Gastroesophageal sphincter (tissue), 4 donors: ENCODE results near the gene CD4. TPM values are rescaled to one million over a fixed set of nuclear protein-coding genes. Genes with fewer than 3 reads are reported as not detected.

Experiments used
- ATAC-seq: fragments of 150-250 bp; one replicate; pipeline ENCODE4 v1.9.1; 2016; ENCODE audit warnings: mild to moderate bottlenecking, moderate library complexity
- H3K27ac ChIP-seq, 4 donors: fragments of 200-600 bp; sonication (generic) in 3 of 4; 1 replicate in 3 of 4; 2 replicates in 1 of 4; pipeline ENCODE4 v1.5.1; 2016 to 2019
- H3K27me3 ChIP-seq: fragments of 200-600 bp; sonication (generic); one replicate; pipeline ENCODE4 v1.5.1; 2019
- H3K36me3 ChIP-seq, 2 donors: fragments of 200-600 bp; sonication (generic); one replicate each; pipeline ENCODE4 v1.5.1; 2019; ENCODE audit warnings: control low read depth in 1 of 2
- H3K4me1 ChIP-seq, 3 donors: fragments of 200-600 bp; sonication (generic); 1 replicate in 2 of 3; 2 replicates in 1 of 3; pipeline ENCODE4 v1.5.1; 2016 to 2019; ENCODE audit warnings: control low read depth in 2 of 3
- H3K4me3 ChIP-seq, 2 donors: fragments of 200-600 bp; sonication (generic); one replicate each; pipeline ENCODE4 v1.5.1; 2019; ENCODE audit warnings: mild to moderate bottlenecking in 1 of 2, moderate library complexity in 1 of 2
- H3K9me3 ChIP-seq, 3 donors: fragments of 200-600 bp; sonication (generic); one replicate each; pipeline ENCODE4 v1.5.1; 2017 to 2019; ENCODE audit warnings: control low read depth in 2 of 3
- CTCF ChIP-seq, 4 experiments: fragments of 200-600 bp in 2 of 4; fragments of 450-650 bp in 2 of 4; sonication (generic) in 1 of 4; IDR thresholded peaks; one replicate each; pipeline ENCODE4 v1.5.1; 2017 to 2019; ENCODE audit warnings: antibody characterized with exemption in 4 of 4, mild to moderate bottlenecking in 2 of 4, moderate library complexity in 2 of 4
- EP300 ChIP-seq: sonication (generic); formaldehyde crosslinking; IDR thresholded peaks from one replicate; pipeline ENCODE4 v1.6.1; 2017; ENCODE audit warnings: antibody characterized with exemption, mild to moderate bottlenecking
- POLR2A ChIP-seq, 2 donors: fragments of 450-650 bp; IDR thresholded peaks; one replicate each; pipeline ENCODE4 v1.6.1; 2017; ENCODE audit warnings: antibody characterized with exemption in 2 of 2, mild to moderate bottlenecking in 2 of 2, moderate library complexity in 1 of 2
- POLR2AphosphoS5 ChIP-seq: sonication (generic); formaldehyde crosslinking; IDR thresholded peaks from one replicate; pipeline ENCODE4 v1.6.1; 2017; ENCODE audit warnings: antibody characterized with exemption
- WGBS, 2 donors: methylation state at CpG; one replicate each; pipeline ENCODE4 v1.1.5; 2018; ENCODE audit warnings: low coverage in 1 of 2; 5-methylcytosine and 5-hydroxymethylcytosine counted together
- total RNA-seq, 4 donors: library from RNA; depleted of rRNA; stranded (reverse); fragments of >200 nt; gene quantifications; one replicate each; pipeline ENCODE4 v1.1.0, GENCODE V29; 2016

CD4 gene
- total RNA-seq, 4 donors from 2014 or later, result 2.6 to 15.2 (median 9.1) TPM

GRCh38 chr12:6796576-6796975 lies 7.2 kb downstream of the CD4 start:
- ATAC-seq, result no peak
- peaks cover 0 to 12% (median 3%) of the 10 kb centered on the region in 3 donors for H3K4me1 ChIP-seq
- 88 to 98% methylated on average over 3 to 4 of the region's 4 CpGs for WGBS, 2 donors
- no peak overlapping the region for H3K4me3 ChIP-seq
- TF ChIP-seq POLR2AphosphoS5, result no peak
- no peak overlapping the region for H3K27ac ChIP-seq
- no peaks in the 10 kb centered on the region for H3K27me3 ChIP-seq
- H3K9me3 ChIP-seq, result no peaks in the 10 kb centered on the region
- no peaks in the 10 kb centered on the region for H3K36me3 ChIP-seq

- no peak overlapping the region for H3K4me3 ChIP-seq
- ATAC-seq, result no peak
- no peaks in the 10 kb centered on the region for H3K36me3 ChIP-seq
- H3K4me1 ChIP-seq, result no peaks in the 10 kb centered on the region
- no peak overlapping the region for H3K27ac ChIP-seq
- TF ChIP-seq POLR2AphosphoS5, result no peak
- no peak for TF ChIP-seq EP300
- no peak for TF ChIP-seq POLR2A (IDR thresholded peaks at IDR 0.05)
- WGBS, 2 donors, result 86 to 95% methylated on average over 4 to 5 of the region's 5 CpGs
- no peaks in the 10 kb centered on the region for H3K9me3 ChIP-seq
- no peaks in the 10 kb centered on the region for H3K27me3 ChIP-seq
Measured at GRCh38 chr12:6799147-6799546, 9.8 kb downstream of the CD4 start.

GRCh38 chr12:6807170-6807569 lies 17.8 kb downstream of the CD4 start:
- Histone ChIP-seq H3K9me3 (no peaks in the 10 kb centered on the region), H3K4me3 (no peak overlapping the region), H3K27ac (no peak overlapping the region), H3K36me3 (no peaks in the 10 kb centered on the region), H3K27me3 (no peaks in the 10 kb centered on the region), H3K4me1 (no peaks in the 10 kb centered on the region)
- no peak for ATAC-seq
- 50 to 61% methylated on average over 1 of the region's 1 CpG for WGBS, 2 donors
- TF ChIP-seq EP300, result no peak
- TF ChIP-seq CTCF (IDR thresholded peaks at IDR 0.05), result no peak
- TF ChIP-seq POLR2A (IDR thresholded peaks at IDR 0.05), result no peak
- no peak for TF ChIP-seq POLR2AphosphoS5

GRCh38 chr12:6809056-6809455 lies 19.7 kb downstream of the CD4 start:
- no peak for ATAC-seq
- no peak for TF ChIP-seq EP300
- no peak for TF ChIP-seq POLR2A (IDR thresholded peaks at IDR 0.05)
- no peak for TF ChIP-seq POLR2AphosphoS5
- no peak for TF ChIP-seq CTCF (IDR thresholded peaks at IDR 0.05)
- 49 to 77% methylated on average over 3 to 8 of the region's 10 CpGs for WGBS, 2 donors
- H3K9me3 ChIP-seq, result no peaks in the 10 kb centered on the region
- H3K4me1 ChIP-seq, result no peaks in the 10 kb centered on the region
- no peak overlapping the region for H3K27ac ChIP-seq
- H3K27me3 ChIP-seq, result no peaks in the 10 kb centered on the region
- no peaks in the 10 kb centered on the region for H3K36me3 ChIP-seq
- no peak overlapping the region for H3K4me3 ChIP-seq

GRCh38 chr12:6810758-6811157 lies 21.4 kb downstream of the CD4 start:
- H3K36me3 ChIP-seq, result no peaks in the 10 kb centered on the region
- no peak for ATAC-seq
- H3K9me3 ChIP-seq, result no peaks in the 10 kb centered on the region
- no peak for TF ChIP-seq EP300
- TF ChIP-seq POLR2A (IDR thresholded peaks at IDR 0.05), result no peak
- TF ChIP-seq CTCF (IDR thresholded peaks at IDR 0.05), result no peak
- no peak for TF ChIP-seq POLR2AphosphoS5
- no peaks in the 10 kb centered on the region for H3K4me1 ChIP-seq
- H3K27ac ChIP-seq, result no peak overlapping the region
- WGBS, 2 donors, result 60 to 73% methylated on average over 1 of the region's 1 CpG
- no peaks in the 10 kb centered on the region for H3K27me3 ChIP-seq
- no peak overlapping the region for H3K4me3 ChIP-seq

GRCh38 chr12:6813363-6813762 lies 24.0 kb downstream of the CD4 start:
- no peak overlapping the region for H3K27ac ChIP-seq
- H3K9me3 ChIP-seq, result no peaks in the 10 kb centered on the region
- no peak for TF ChIP-seq POLR2A (IDR thresholded peaks at IDR 0.05)
- TF ChIP-seq CTCF (IDR thresholded peaks at IDR 0.05), result no peak
- no peak for TF ChIP-seq EP300
- no peak for TF ChIP-seq POLR2AphosphoS5
- no peaks in the 10 kb centered on the region for H3K27me3 ChIP-seq
- no peak for ATAC-seq
- H3K4me1 ChIP-seq, result no peaks in the 10 kb centered on the region
- H3K4me3 ChIP-seq, result no peak overlapping the region
- 48 to 58% methylated on average over 4 of the region's 4 CpGs for WGBS, 2 donors
- H3K36me3 ChIP-seq, result no peaks in the 10 kb centered on the region
